ENCODE data around the gene ZNF148. TPM values are rescaled to one million over a fixed set of nuclear protein-coding genes. Genes with fewer than 3 reads are reported as not detected.

ZNF148 gene
- total and polyA plus RNA-seq, 2 donors = 7.6 to 34.2 TPM

GRCh38 chr3:125207949-125208568 is 167.1 kb downstream of the ZNF148 start:
- Histone ChIP-seq H3K36me3 (ENCODE audit: control insufficient read depth in 2 of 2, insufficient read depth in 2 of 2, low read length in 1 of 2) (no peaks in the 10 kb centered on the region), H3K27ac (ENCODE audit: low read depth in 1 of 2, low read length in 1 of 2) (no peak overlapping the region), H3K9me3 (ENCODE audit: control insufficient read depth in 2 of 2, insufficient read depth in 1 of 2, low read length in 1 of 2) (peaks cover 0 to 7% of the 10 kb centered on the region in 2 donors), H3K4me3 (ENCODE audit: low read length in 2 of 2) (no peak overlapping the region), H3K27me3 (ENCODE audit: control insufficient read depth in 2 of 2, insufficient read depth in 1 of 2, low read length in 1 of 2) (peaks cover 23 to 38% of the 10 kb centered on the region in 2 donors), H3K4me1 (ENCODE audit: control insufficient read depth in 2 of 2, insufficient read depth in 2 of 2, low read length in 2 of 2) (peaks cover 2% of the 10 kb centered on the region in 2 donors)
- DNase-seq (ENCODE audit: low read depth in 6 of 9, low spot score in 9 of 9) = no peak
- 97% methylated on average over 1 of the region's 1 CpG for WGBS

GRCh38 chr3:125207507-125207906 is 167.6 kb downstream of the ZNF148 start:
- no peak for DNase-seq (ENCODE audit: low read depth in 6 of 9, low spot score in 9 of 9)
- peaks cover 20 to 32% of the 10 kb centered on the region in 2 donors for H3K27me3 ChIP-seq (ENCODE audit: control insufficient read depth in 2 of 2, insufficient read depth in 1 of 2, low read length in 1 of 2)
- H3K4me1 ChIP-seq (ENCODE audit: control insufficient read depth in 2 of 2, insufficient read depth in 2 of 2, low read length in 2 of 2) = peaks cover 0 to 2% of the 10 kb centered on the region in 2 donors
- 88% methylated on average over 7 of the region's 7 CpGs for WGBS
- no peaks in the 10 kb centered on the region for H3K36me3 ChIP-seq (ENCODE audit: control insufficient read depth in 2 of 2, insufficient read depth in 2 of 2, low read length in 1 of 2)
- H3K4me3 ChIP-seq (ENCODE audit: low read length in 2 of 2) = no peak overlapping the region
- H3K9me3 ChIP-seq (ENCODE audit: control insufficient read depth in 2 of 2, insufficient read depth in 1 of 2, low read length in 1 of 2) = peaks cover 0 to 7% of the 10 kb centered on the region in 2 donors
- H3K27ac ChIP-seq (ENCODE audit: low read depth in 1 of 2, low read length in 1 of 2) = no peak overlapping the region

- H3K27me3 ChIP-seq (ENCODE audit: control insufficient read depth in 2 of 2, insufficient read depth in 1 of 2, low read length in 1 of 2) = peaks cover 16 to 27% of the 10 kb centered on the region in 2 donors
- 87% methylated on average over 6 of the region's 6 CpGs for WGBS
- H3K4me1 ChIP-seq (ENCODE audit: control insufficient read depth in 2 of 2, insufficient read depth in 2 of 2, low read length in 2 of 2) = no peaks in the 10 kb centered on the region
- H3K9me3 ChIP-seq (ENCODE audit: control insufficient read depth in 2 of 2, insufficient read depth in 1 of 2, low read length in 1 of 2) = peaks cover 0 to 5% of the 10 kb centered on the region in 2 donors
- H3K27ac ChIP-seq (ENCODE audit: low read depth in 1 of 2, low read length in 1 of 2) = no peak overlapping the region
- no peaks in the 10 kb centered on the region for H3K36me3 ChIP-seq (ENCODE audit: control insufficient read depth in 2 of 2, insufficient read depth in 2 of 2, low read length in 1 of 2)
- DNase-seq (ENCODE audit: low read depth in 6 of 9, low spot score in 9 of 9) = no peak
- H3K4me3 ChIP-seq (ENCODE audit: low read length in 2 of 2) = no peak overlapping the region
Measured at GRCh38 chr3:125206934-125207333, 168.2 kb downstream of the ZNF148 start.

GRCh38 chr3:125203731-125204130 is 171.4 kb downstream of the ZNF148 start:
- Histone ChIP-seq H3K27ac (ENCODE audit: low read depth in 1 of 2, low read length in 1 of 2) (no peak overlapping the region), H3K36me3 (ENCODE audit: control insufficient read depth in 2 of 2, insufficient read depth in 2 of 2, low read length in 1 of 2) (no peaks in the 10 kb centered on the region), H3K27me3 (ENCODE audit: control insufficient read depth in 2 of 2, insufficient read depth in 1 of 2, low read length in 1 of 2) (peaks cover under 1 to 2% of the 10 kb centered on the region in 2 donors), H3K4me1 (ENCODE audit: control insufficient read depth in 2 of 2, insufficient read depth in 2 of 2, low read length in 2 of 2) (no peaks in the 10 kb centered on the region), H3K4me3 (ENCODE audit: low read length in 2 of 2) (no peak overlapping the region), H3K9me3 (ENCODE audit: control insufficient read depth in 2 of 2, insufficient read depth in 1 of 2, low read length in 1 of 2) (no peaks in the 10 kb centered on the region)
- no peak for DNase-seq (ENCODE audit: low read depth in 6 of 9, low spot score in 9 of 9)

GRCh38 chr3:125202197-125202596 is 172.9 kb downstream of the ZNF148 start:
- WGBS = 92% methylated on average over 4 of the region's 4 CpGs
- no peak overlapping the region for H3K4me3 ChIP-seq (ENCODE audit: low read length in 2 of 2)
- no peaks in the 10 kb centered on the region for H3K36me3 ChIP-seq (ENCODE audit: control insufficient read depth in 2 of 2, insufficient read depth in 2 of 2, low read length in 1 of 2)
- no peaks in the 10 kb centered on the region for H3K27me3 ChIP-seq (ENCODE audit: control insufficient read depth in 2 of 2, insufficient read depth in 1 of 2, low read length in 1 of 2)
- DNase-seq (ENCODE audit: low read depth in 6 of 9, low spot score in 9 of 9) = no peak
- no peaks in the 10 kb centered on the region for H3K9me3 ChIP-seq (ENCODE audit: control insufficient read depth in 2 of 2, insufficient read depth in 1 of 2, low read length in 1 of 2)
- no peaks in the 10 kb centered on the region for H3K4me1 ChIP-seq (ENCODE audit: control insufficient read depth in 2 of 2, insufficient read depth in 2 of 2, low read length in 2 of 2)
- H3K27ac ChIP-seq (ENCODE audit: low read depth in 1 of 2, low read length in 1 of 2) = no peak overlapping the region

- WGBS = 96% methylated on average over 6 of the region's 6 CpGs
- DNase-seq (ENCODE audit: low read depth in 6 of 9, low spot score in 9 of 9) = no peak
- H3K4me3 ChIP-seq (ENCODE audit: low read length in 2 of 2) = no peak overlapping the region
- H3K36me3 ChIP-seq (ENCODE audit: control insufficient read depth in 2 of 2, insufficient read depth in 2 of 2, low read length in 1 of 2) = no peaks in the 10 kb centered on the region
- no peaks in the 10 kb centered on the region for H3K4me1 ChIP-seq (ENCODE audit: control insufficient read depth in 2 of 2, insufficient read depth in 2 of 2, low read length in 2 of 2)
- H3K9me3 ChIP-seq (ENCODE audit: control insufficient read depth in 2 of 2, insufficient read depth in 1 of 2, low read length in 1 of 2) = no peaks in the 10 kb centered on the region
- H3K27ac ChIP-seq (ENCODE audit: low read depth in 1 of 2, low read length in 1 of 2) = no peak overlapping the region
- H3K27me3 ChIP-seq (ENCODE audit: control insufficient read depth in 2 of 2, insufficient read depth in 1 of 2, low read length in 1 of 2) = peaks cover 0 to 3% of the 10 kb centered on the region in 2 donors
Measured at GRCh38 chr3:125200731-125201139, 174.4 kb downstream of the ZNF148 start.

GRCh38 chr3:125194849-125195601 is 180.1 kb downstream of the ZNF148 start:
- Histone ChIP-seq H3K4me3 (ENCODE audit: low read length in 2 of 2) (no peak overlapping the region), H3K27me3 (ENCODE audit: control insufficient read depth in 2 of 2, insufficient read depth in 1 of 2, low read length in 1 of 2) (peaks cover 0 to 3% of the 10 kb centered on the region in 2 donors), H3K9me3 (ENCODE audit: control insufficient read depth in 2 of 2, insufficient read depth in 1 of 2, low read length in 1 of 2) (no peaks in the 10 kb centered on the region), H3K27ac (ENCODE audit: low read depth in 1 of 2, low read length in 1 of 2) (no peak overlapping the region), H3K36me3 (ENCODE audit: control insufficient read depth in 2 of 2, insufficient read depth in 2 of 2, low read length in 1 of 2) (no peaks in the 10 kb centered on the region), H3K4me1 (ENCODE audit: control insufficient read depth in 2 of 2, insufficient read depth in 2 of 2, low read length in 2 of 2) (peaks cover 0 to 10% of the 10 kb centered on the region in 2 donors)
- no peak for DNase-seq (ENCODE audit: low read depth in 6 of 9, low spot score in 9 of 9)
- 95% methylated on average over 5 of the region's 5 CpGs for WGBS

- Histone ChIP-seq H3K4me3 (ENCODE audit: low read length in 2 of 2) (no peak overlapping the region), H3K9me3 (ENCODE audit: control insufficient read depth in 2 of 2, insufficient read depth in 1 of 2, low read length in 1 of 2) (no peaks in the 10 kb centered on the region), H3K27me3 (ENCODE audit: control insufficient read depth in 2 of 2, insufficient read depth in 1 of 2, low read length in 1 of 2) (peaks cover 0 to 3% of the 10 kb centered on the region in 2 donors), H3K36me3 (ENCODE audit: control insufficient read depth in 2 of 2, insufficient read depth in 2 of 2, low read length in 1 of 2) (no peaks in the 10 kb centered on the region), H3K4me1 (ENCODE audit: control insufficient read depth in 2 of 2, insufficient read depth in 2 of 2, low read length in 2 of 2) (peaks cover 0 to 10% of the 10 kb centered on the region in 2 donors), H3K27ac (ENCODE audit: low read depth in 1 of 2, low read length in 1 of 2) (no peak overlapping the region)
- 86% methylated on average over 7 of the region's 7 CpGs for WGBS
- DNase-seq (ENCODE audit: low read depth in 6 of 9, low spot score in 9 of 9) = no peak
Measured at GRCh38 chr3:125194061-125194848, 180.9 kb downstream of the ZNF148 start.
